ENCODE data around the gene AGAP3. TPM values are rescaled to one million over a fixed set of nuclear protein-coding genes. Genes with fewer than 3 reads are reported as not detected.

The AGAP3 gene
- total and polyA plus RNA-seq, 12 donors: 40.2 to 93.4 (median 50.3) TPM

DNA sequence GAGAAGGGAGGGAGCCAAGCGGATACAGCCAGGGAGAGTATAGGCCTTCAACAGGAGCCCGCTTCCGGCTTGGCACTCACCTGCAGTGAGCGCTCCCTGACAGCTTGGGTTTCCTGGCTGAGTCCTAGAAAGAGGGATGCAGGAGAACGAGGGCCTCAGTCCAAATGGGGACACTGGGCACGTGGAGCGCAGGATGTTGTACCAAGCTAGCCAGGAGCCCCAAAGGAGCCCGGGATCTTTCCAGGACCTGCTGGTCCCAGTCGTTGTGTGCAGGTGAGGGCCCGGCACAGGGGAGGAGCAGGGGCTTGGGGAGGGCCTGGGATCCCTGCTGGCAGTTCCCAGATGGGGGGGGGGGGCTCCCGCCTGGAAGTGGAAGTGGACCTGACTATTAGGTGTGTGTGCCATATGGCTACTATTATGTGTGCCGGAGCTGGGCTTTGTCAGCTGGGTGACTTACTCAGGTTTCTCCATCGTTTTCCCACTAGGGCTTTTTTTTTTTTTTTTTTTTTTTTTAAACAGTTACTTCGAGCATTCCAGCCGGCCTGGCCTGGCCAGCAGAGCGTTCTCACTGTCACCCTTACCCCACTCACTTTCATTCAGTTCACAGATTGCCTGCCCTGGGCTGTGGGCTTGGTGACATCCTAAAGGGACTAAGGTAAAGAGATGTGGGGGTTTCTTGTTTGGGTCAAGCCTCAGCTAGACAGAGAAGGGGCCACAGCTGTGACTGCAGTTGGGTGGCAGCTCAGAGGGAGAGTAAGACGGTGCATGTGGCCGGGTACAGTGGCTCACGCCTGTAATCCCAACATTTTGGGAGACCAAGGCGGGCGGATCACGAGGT lies 3.8 kb downstream of the AGAP3 start:
- DNase-seq: no peak
- Histone ChIP-seq H3K27ac (peak overlapping the region; percentile 81 to 94 (median 89)), H3K4me1 (peaks cover 23 to 73% (median 55%) of the 10 kb centered on the region in 9 donors), H3K36me3 (peaks cover 0 to 14% (median 0%) of the 10 kb centered on the region in 9 donors), H3K27me3 (no peaks in the 10 kb centered on the region), H3K9me3 (no peaks in the 10 kb centered on the region), H3K4me3 (peak overlapping the region in 8 of 10 donors; percentile 71 to 88 (median 80))
- no peak for ATAC-seq
- 69 to 72% methylated on average over 22 of the region's 22 CpGs for WGBS, 2 donors
- intact Hi-C loops (cut with DNase I): loop anchor here in 1 of 10 donors (5.0 kb wide), 1 partner anchor 63 kb away; the partner anchor contains the start of gene ABCB8
- TF ChIP-seq, protein P1, sequence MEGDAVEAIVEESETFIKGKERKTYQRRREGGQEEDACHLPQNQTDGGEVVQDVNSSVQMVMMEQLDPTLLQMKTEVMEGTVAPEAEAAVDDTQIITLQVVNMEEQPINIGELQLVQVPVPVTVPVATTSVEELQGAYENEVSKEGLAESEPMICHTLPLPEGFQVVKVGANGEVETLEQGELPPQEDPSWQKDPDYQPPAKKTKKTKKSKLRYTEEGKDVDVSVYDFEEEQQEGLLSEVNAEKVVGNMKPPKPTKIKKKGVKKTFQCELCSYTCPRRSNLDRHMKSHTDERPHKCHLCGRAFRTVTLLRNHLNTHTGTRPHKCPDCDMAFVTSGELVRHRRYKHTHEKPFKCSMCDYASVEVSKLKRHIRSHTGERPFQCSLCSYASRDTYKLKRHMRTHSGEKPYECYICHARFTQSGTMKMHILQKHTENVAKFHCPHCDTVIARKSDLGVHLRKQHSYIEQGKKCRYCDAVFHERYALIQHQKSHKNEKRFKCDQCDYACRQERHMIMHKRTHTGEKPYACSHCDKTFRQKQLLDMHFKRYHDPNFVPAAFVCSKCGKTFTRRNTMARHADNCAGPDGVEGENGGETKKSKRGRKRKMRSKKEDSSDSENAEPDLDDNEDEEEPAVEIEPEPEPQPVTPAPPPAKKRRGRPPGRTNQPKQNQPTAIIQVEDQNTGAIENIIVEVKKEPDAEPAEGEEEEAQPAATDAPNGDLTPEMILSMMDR (IDR thresholded peaks at IDR 0.05): no peak

DNA sequence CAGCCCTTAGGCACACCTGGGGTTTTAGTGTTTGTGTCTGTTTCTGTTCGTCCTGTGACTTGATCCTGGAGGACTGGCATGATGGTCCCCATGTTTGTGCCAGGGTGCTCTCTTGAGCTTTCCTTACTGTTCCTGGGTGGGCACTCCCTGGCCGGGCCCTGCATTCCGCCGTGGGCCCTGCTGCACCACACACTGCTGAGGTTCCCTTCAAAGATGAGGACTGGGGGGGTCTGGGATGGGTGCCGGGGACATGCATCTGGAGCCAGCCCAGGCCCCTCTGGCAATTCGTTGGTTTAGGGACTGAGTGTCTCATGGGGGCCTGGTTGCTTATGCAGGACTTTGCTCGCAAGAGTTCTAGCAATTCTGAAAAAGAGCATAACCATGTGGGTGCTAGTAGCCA lies 4.7 kb downstream of the AGAP3 start:
- H3K4me1 ChIP-seq: peaks cover 23 to 72% (median 48%) of the 10 kb centered on the region in 9 donors
- H3K9me3 ChIP-seq: no peaks in the 10 kb centered on the region
- intact Hi-C loops (cut with DNase I): loop anchor here in 1 of 10 donors (5.0 kb wide), 1 partner anchor 64 kb away; the partner anchor contains the start of gene ABCB8
- no peak overlapping the region for H3K4me3 ChIP-seq
- no peaks in the 10 kb centered on the region for H3K27me3 ChIP-seq
- ATAC-seq (no peak), DNase-seq (no peak)
- H3K27ac ChIP-seq: peak overlapping the region in 3 of 10 donors; percentile 88 to 94 (median 93)
- WGBS, 2 donors: 90 to 91% methylated on average over 7 of the region's 7 CpGs
- H3K36me3 ChIP-seq: peaks cover 0 to 14% (median 0%) of the 10 kb centered on the region in 9 donors
- TF ChIP-seq, protein P1 (IDR thresholded peaks at IDR 0.05): no peak

DNA sequence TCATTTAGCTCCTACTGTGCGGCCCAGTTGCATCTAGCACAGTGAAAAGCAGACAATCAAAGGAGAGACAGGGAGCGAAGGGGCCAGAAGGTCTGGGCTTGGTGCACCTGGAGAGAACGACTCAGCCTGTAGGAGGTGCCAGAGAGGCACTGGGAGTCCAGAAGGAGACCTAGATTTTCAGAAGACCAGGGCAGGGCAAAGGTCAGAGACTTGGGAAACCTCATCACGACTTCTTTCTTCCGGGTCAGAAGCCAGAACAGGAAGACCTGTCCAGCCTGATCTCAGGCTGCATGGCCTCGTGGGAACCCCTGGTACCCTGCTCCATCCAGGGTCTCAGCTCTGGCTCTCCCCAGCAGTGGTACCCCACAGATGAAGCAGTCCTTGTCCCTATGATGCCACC lies 5.2 kb downstream of the AGAP3 start:
- ATAC-seq: no peak
- H3K4me3 ChIP-seq: no peak overlapping the region
- H3K9me3 ChIP-seq: no peaks in the 10 kb centered on the region
- peaks cover 23 to 73% (median 48%) of the 10 kb centered on the region in 9 donors for H3K4me1 ChIP-seq
- peaks cover 0 to 14% (median 0%) of the 10 kb centered on the region in 9 donors for H3K36me3 ChIP-seq
- TF ChIP-seq, protein P1 (IDR thresholded peaks at IDR 0.05): peak in 8 of 9 donors; percentile 17 to 58 (median 42)
- intact Hi-C loops (cut with DNase I): loop anchor here in 1 of 10 donors (5.0 kb wide), 1 partner anchor 64 kb away; the partner anchor contains the start of gene ABCB8
- DNase-seq: no peak
- H3K27me3 ChIP-seq: no peaks in the 10 kb centered on the region
- peak overlapping the region in 2 of 10 donors; percentile 93 to 94 for H3K27ac ChIP-seq
- WGBS, 2 donors: 55 to 56% methylated on average over 6 of the region's 6 CpGs

DNA sequence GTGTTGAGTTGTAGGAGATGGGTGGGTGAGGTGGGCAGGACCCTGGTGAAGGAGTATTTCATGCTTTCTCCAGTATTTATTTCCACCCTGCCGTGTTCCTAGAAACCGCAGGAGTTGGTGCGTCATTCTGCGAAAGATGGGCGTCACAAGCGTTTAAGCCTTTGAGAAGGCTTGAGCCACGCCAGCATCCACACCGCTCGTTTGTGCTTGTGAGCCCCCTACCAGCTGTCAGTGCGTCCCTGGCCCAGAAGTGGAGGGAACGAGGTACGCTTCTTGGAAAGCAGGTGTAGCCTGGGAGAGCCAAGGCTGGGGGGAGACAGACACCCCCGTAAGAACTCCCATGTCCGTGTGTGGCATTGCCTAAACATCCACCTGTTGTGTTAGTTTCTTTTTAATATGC lies 5.7 kb downstream of the AGAP3 start:
- intact Hi-C loops (cut with DNase I): loop anchor here in 1 of 10 donors (5.0 kb wide), 1 partner anchor 65 kb away; the partner anchor contains the start of gene ABCB8
- no peak for DNase-seq

More for the DNA sequence above, 5.7 kb downstream of the AGAP3 start:
- no peak for ATAC-seq
- Histone ChIP-seq H3K36me3 (peaks cover 0 to 14% (median 0%) of the 10 kb centered on the region in 9 donors), H3K27ac (no peak overlapping the region), H3K4me1 (peaks cover 23 to 73% (median 48%) of the 10 kb centered on the region in 9 donors), H3K4me3 (no peak overlapping the region), H3K9me3 (no peaks in the 10 kb centered on the region), H3K27me3 (no peaks in the 10 kb centered on the region)
- TF ChIP-seq, protein P1 (IDR thresholded peaks at IDR 0.05): no peak
- WGBS, 2 donors: 90 to 94% methylated on average over 14 of the region's 14 CpGs

All from heart right ventricle (tissue), 16 donors.